Ovary (tissue), 10 donors: ENCODE measurements around the gene GLYATL1B. TPM values are rescaled to one million over a fixed set of nuclear protein-coding genes. Genes with fewer than 3 reads are reported as not detected.
"Not testable (repeated sequence)": the region's sequence is repeated elsewhere in the genome, so short reads cannot be mapped to it uniquely, and the experiment has no call there.

ENCODE experiments used
- DNase-seq, 5 donors: peaks; one replicate each; pipeline ENCODE4 v3.0.0-alpha.2; 2019 to 2020
- H3K27ac ChIP-seq, 2 donors: fragments of 200-600 bp; one replicate each; pipeline versions ENCODE4 v1.5.1 to v1.8.0; 2019 to 2022
- H3K27me3 ChIP-seq: fragments of 200-600 bp; one replicate; pipeline ENCODE4 v1.8.0; 2022
- H3K36me3 ChIP-seq: fragments of 200-600 bp; sonication (generic); one replicate; pipeline ENCODE4 v1.5.1; 2019
- H3K4me1 ChIP-seq: one replicate; pipeline ENCODE4 v1.8.1; 2013; ENCODE audit warnings: mild to moderate bottlenecking, moderate library complexity; ENCODE audit not compliant: insufficient read depth
- H3K4me3 ChIP-seq: fragments of 200-600 bp; sonication (generic); one replicate; pipeline ENCODE4 v1.5.1; 2017
- H3K9me3 ChIP-seq, 2 donors: fragments of 200-600 bp in 1 of 2; sonication (generic) in 1 of 2; one replicate each; pipeline versions ENCODE4 v1.5.1 to v1.8.1; 2013 to 2019; ENCODE audit warnings: mild to moderate bottlenecking in 1 of 2, moderate library complexity in 1 of 2
- EP300 ChIP-seq: sonication (generic); formaldehyde crosslinking; IDR thresholded peaks from one replicate; pipeline ENCODE4 v1.6.1; 2017; ENCODE audit warnings: antibody characterized with exemption
- POLR2A ChIP-seq: fragments of 450-650 bp; IDR thresholded peaks from one replicate; pipeline ENCODE4 v1.6.1; 2017; ENCODE audit warnings: antibody characterized with exemption, mild to moderate bottlenecking, moderate library complexity
- WGBS, 3 donors: extraction: QIAGEN DNeasy Blood & Tissue Kit in 1 of 3; methylation state at CpG; one replicate each; pipeline versions ENCODE4 v1.1.5 to v1.1.7; 2013 to 2017; 5-methylcytosine and 5-hydroxymethylcytosine counted together
- intact Hi-C, 4 donors: fragments of 100-400 bp; cut with DNase I; formaldehyde crosslinking; loops; one replicate each; pipeline versions ENCODE4 v1.11.0 to v1.15.1; 2022 to 2023
- long read RNA-seq, 3 donors: library from polyadenylated mRNA in 2 of 3; unstranded in 2 of 3; transcript quantifications; one replicate each; pipeline ENCODE4 v2.0.0 and lab custom pipeline, GENCODE V29; 2021 to 2026
- polyA plus RNA-seq, 2 donors: library from polyadenylated mRNA; stranded (reverse); fragments of 200-250 nt in 1 of 2; fragments of 350-450 nt in 1 of 2; fragmentation: Illumina TruSeq in 1 of 2; extraction: RNeasy Lipid Tissue Mini Kit (QIAGEN cat#74804) in 1 of 2; gene quantifications; one replicate each; pipeline ENCODE4 v1.2.3, GENCODE V29; 2013 to 2014
- total RNA-seq, 7 donors: library from RNA; depleted of rRNA in 2 of 7; stranded (reverse); fragments of >200 nt in 2 of 7; fragmentation: NEBNext Ultra II Directional in 3 of 7; extraction: Animal tissue kit (Norgen Biotek cat#: 25700) in 3 of 7; gene quantifications; one replicate each; pipeline versions ENCODE4 v1.1.0 to v1.2.4, GENCODE V29; 2016 to 2023
- TF ChIP-seq, protein P1 (sequence below), 3 donors: fragments of 450-650 bp in 2 of 3; fragments of 200-600 bp in 1 of 3; IDR thresholded peaks; one replicate each; pipeline versions ENCODE4 v1.5.1 to v1.8.0; 2016 to 2022; ENCODE audit warnings: antibody characterized with exemption in 3 of 3, mild to moderate bottlenecking in 1 of 3
- donor health status: DM: no; HTN: no; CAD: no; lungs with moderate emphysema.
- donor health status: DM: no; HTN: no; CAD: no.
- donor health status: Bipolar disorder and iron deficiency.
- donor health status: DM: yes; HTN: yes; CAD: no.
- donor health status: DM: no; HTN: no; CAD: no.
- donor health status: DM: yes; HTN: yes; CAD: no.

GLYATL1B gene, protein sequence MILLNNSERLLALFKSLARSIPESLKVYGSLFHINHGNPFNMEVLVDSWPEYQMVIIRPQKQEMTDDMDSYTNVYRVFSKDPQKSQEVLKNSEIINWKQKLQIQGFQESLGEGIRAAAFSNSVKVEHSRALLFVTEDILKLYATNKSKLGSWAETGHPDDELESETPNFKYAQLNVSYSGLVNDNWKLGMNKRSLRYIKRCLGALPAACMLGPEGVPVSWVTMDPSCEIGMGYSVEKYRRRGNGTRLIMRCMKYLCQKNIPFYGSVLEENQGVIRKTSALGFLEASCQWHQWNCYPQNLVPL
- total RNA-seq = not detected
- not detected for polyA plus RNA-seq
- long read RNA-seq, donor 1 = 0 reads
- long read RNA-seq, donor 2 = 0 reads
- long read RNA-seq, donor 3 = 0 reads

- WGBS, 3 donors = 81 to 92% (median 85%) methylated on average over 5 of the region's 5 CpGs
- DNase-seq, H3K36me3 ChIP-seq, H3K27ac ChIP-seq, H3K4me3 ChIP-seq, H3K27me3 ChIP-seq, H3K4me1 ChIP-seq, H3K9me3 ChIP-seq, intact Hi-C loops: not testable (repeated sequence)
Measured at GRCh38 chr11:59086007-59086406, at the start of gene GLYATL1B. GLYATL1B (plus strand) TSS chr11:59086307; CDS start chr11:59086307, 0 bp downstream.

GRCh38 chr11:59036542-59036941, 49.6 kb upstream of the GLYATL1B start:
- H3K36me3 ChIP-seq, H3K9me3 ChIP-seq, H3K27me3 ChIP-seq, intact Hi-C loops, DNase-seq, H3K27ac ChIP-seq, H3K4me3 ChIP-seq, H3K4me1 ChIP-seq: not testable (repeated sequence)
- WGBS, 3 donors = 53 to 97% (median 90%) methylated on average over 2 of the region's 2 CpGs

- H3K27me3 ChIP-seq, H3K9me3 ChIP-seq, DNase-seq, intact Hi-C loops, H3K27ac ChIP-seq, H3K4me1 ChIP-seq, H3K4me3 ChIP-seq, H3K36me3 ChIP-seq: not testable (repeated sequence)
- 27 to 86% (median 62%) methylated on average over 1 of the region's 1 CpG for WGBS, 3 donors
Measured at GRCh38 chr11:59037434-59037833, 48.7 kb upstream of the GLYATL1B start.

GRCh38 chr11:59040607-59041006, 45.5 kb upstream of the GLYATL1B start:
- 46 to 61% (median 53%) methylated on average over 3 of the region's 3 CpGs for WGBS, 3 donors
- no peak for DNase-seq
- no peaks in the 10 kb centered on the region for H3K36me3 ChIP-seq
- no peaks in the 10 kb centered on the region for H3K9me3 ChIP-seq
- no peak overlapping the region for H3K27ac ChIP-seq
- H3K4me1 ChIP-seq = no peaks in the 10 kb centered on the region
- intact Hi-C loops = no loop called here
- H3K4me3 ChIP-seq = no peak overlapping the region
- no peaks in the 10 kb centered on the region for H3K27me3 ChIP-seq
- TF ChIP-seq, protein P1, sequence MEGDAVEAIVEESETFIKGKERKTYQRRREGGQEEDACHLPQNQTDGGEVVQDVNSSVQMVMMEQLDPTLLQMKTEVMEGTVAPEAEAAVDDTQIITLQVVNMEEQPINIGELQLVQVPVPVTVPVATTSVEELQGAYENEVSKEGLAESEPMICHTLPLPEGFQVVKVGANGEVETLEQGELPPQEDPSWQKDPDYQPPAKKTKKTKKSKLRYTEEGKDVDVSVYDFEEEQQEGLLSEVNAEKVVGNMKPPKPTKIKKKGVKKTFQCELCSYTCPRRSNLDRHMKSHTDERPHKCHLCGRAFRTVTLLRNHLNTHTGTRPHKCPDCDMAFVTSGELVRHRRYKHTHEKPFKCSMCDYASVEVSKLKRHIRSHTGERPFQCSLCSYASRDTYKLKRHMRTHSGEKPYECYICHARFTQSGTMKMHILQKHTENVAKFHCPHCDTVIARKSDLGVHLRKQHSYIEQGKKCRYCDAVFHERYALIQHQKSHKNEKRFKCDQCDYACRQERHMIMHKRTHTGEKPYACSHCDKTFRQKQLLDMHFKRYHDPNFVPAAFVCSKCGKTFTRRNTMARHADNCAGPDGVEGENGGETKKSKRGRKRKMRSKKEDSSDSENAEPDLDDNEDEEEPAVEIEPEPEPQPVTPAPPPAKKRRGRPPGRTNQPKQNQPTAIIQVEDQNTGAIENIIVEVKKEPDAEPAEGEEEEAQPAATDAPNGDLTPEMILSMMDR (IDR thresholded peaks at IDR 0.05) = no peak
- TF ChIP-seq POLR2A = no peak
- TF ChIP-seq EP300 = no peak

- H3K9me3 ChIP-seq, H3K27ac ChIP-seq, H3K36me3 ChIP-seq, intact Hi-C loops, H3K4me1 ChIP-seq, H3K27me3 ChIP-seq, H3K4me3 ChIP-seq, DNase-seq: not testable (repeated sequence)
- 68 to 82% (median 77%) methylated on average over 1 of the region's 1 CpG for WGBS, 3 donors
Measured at GRCh38 chr11:59051383-59051782, 34.7 kb upstream of the GLYATL1B start.

DNA sequence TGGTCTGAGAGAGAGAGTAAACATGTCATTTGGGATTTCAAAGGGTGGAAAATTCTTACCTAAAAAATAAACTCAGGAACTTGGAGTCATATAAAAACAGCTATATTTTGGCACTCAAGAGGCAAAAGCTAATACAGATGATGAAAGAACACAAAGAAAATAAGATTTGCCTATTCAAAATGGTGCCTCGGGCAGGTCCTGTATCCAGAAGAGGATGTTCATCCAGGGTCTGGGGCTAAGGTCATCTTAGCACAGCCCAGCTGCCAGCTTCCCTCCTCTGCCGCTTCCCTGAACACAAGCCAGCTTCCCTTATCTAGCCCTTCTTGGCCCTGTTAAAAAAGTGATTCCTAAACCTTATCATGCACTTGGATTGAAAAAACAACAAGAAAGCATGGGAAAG, 33.8 kb upstream of the GLYATL1B start:
- H3K9me3 ChIP-seq, H3K4me3 ChIP-seq, intact Hi-C loops, DNase-seq, H3K4me1 ChIP-seq, H3K27me3 ChIP-seq, H3K36me3 ChIP-seq, H3K27ac ChIP-seq: not testable (repeated sequence)
- 30 to 52% (median 38%) methylated on average over 2 of the region's 2 CpGs for WGBS, 3 donors

DNA sequence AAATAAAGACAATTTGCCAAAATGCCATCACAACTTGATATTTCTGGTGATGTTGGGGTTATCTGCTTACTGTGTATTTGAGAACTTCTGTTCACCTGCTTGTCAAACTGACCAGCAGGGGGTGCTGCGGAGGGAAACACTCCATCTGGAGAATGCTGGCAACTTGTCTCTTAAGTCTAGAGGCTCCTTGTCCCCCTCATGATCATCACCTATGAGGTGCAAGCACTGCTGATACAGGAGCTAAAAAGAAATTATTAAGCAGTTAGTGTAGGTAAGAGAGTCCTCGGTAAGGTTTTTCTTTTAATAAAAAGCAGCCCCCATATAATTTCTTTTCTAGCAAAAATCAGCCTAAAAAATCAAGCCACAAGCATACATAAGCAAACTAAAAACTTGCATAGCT, 32.7 kb upstream of the GLYATL1B start:
- Histone ChIP-seq H3K36me3 (no peaks in the 10 kb centered on the region), H3K4me3 (no peak overlapping the region), H3K27me3 (no peaks in the 10 kb centered on the region), H3K27ac (no peak overlapping the region), H3K4me1 (no peaks in the 10 kb centered on the region), H3K9me3 (no peaks in the 10 kb centered on the region)
- intact Hi-C loops = no loop called here
- peak in 4 of 5 donors; percentile 28 to 52 (median 45) for DNase-seq
- TF ChIP-seq EP300 (no peak), POLR2A (no peak)
- TF ChIP-seq, protein P1 (IDR thresholded peaks at IDR 0.05) = no peak
- 24 to 40% (median 36%) methylated on average over 2 of the region's 2 CpGs for WGBS, 3 donors

DNA sequence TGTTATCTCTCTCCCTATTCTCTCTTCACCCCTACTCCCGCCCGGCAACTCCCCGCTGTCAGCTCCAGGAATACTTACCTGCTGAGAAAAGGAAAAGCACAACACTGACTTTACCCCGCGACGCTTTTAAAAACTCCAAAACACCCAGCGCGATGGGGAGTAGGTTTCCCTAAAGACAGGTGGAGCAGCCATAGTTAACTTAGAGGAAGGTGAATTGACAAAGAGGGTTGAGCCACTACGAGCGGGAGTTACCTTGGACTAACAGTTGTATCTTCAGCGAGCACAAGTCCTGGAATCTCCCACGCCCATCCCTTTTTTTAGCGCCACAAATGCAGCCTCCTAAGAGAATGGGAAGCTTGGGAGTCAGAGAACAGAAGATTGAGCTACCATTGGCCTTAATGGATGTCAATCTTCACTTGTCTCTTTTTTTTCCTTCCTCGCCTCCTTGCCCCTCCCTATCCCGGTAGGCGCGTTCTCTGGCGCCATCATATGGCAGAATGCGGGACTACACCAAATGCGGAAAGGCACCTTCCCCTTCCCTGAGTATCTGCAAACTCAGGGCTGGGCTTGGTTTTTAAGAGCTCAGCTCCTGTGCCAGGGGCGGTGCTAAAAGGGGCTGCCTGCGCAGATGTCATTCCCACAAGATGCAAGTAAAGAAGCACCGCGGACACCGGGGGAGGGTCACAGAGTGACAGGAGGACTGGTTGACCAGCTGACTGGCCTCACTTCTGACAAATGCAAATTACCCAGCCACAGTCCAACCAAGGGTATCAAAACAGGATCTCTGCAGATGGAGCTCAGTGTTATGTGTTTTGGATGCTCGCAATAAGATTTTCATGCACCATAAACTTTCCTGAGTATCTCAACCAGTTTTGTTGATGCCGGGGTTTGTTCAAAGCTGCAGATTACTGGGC, 27.7 kb upstream of the GLYATL1B start:
- peak in 3 of 5 donors; percentile 28 to 45 (median 28) for DNase-seq
- WGBS, 3 donors = 7 to 9% (median 8%) methylated on average over 27 of the region's 27 CpGs
- intact Hi-C loops, H3K36me3 ChIP-seq, H3K4me3 ChIP-seq, H3K27me3 ChIP-seq, H3K9me3 ChIP-seq, H3K27ac ChIP-seq, H3K4me1 ChIP-seq: not testable (repeated sequence)

DNA sequence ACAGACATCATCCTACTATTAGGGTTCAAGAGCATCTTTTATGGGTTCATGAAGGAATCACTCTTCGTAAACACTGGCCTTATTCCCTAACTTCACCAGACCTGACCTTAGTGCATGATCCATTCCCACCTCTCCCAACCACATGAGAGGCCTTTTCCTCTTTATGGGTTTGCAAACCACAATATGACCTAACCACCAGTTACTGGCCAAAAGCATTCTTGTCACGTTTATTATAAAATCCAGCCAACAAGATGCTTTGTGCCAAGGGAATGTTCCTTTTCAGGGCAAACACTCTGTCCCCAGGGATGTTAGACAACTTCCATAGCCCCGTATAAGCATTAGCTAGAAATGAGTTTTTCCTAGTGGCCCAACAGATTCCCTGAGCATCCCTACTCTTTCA, 26.0 kb upstream of the GLYATL1B start:
- intact Hi-C loops, H3K4me1 ChIP-seq, DNase-seq, H3K9me3 ChIP-seq, H3K4me3 ChIP-seq, H3K27me3 ChIP-seq, H3K36me3 ChIP-seq, H3K27ac ChIP-seq: not testable (repeated sequence)
- 57 to 64% (median 64%) methylated on average over 3 of the region's 3 CpGs for WGBS, 3 donors
